Activated CD8-positive, alpha-beta T cell treated with anti-CD3 and anti-CD28 coated beads for 36 hours (primary cell): ENCODE measurements around the gene ST3GAL4. TPM values are rescaled to one million over a fixed set of nuclear protein-coding genes. Genes with fewer than 3 reads are reported as not detected.

Experiments used
- ATAC-seq: fragments of 200-7000 bp; cut with Tn5 transposase; one replicate; pipeline ENCODE4 v1.10.0; 2021; ENCODE audit warnings: mild to moderate bottlenecking, moderate library complexity
- CTCF ChIA-PET: fragments of 350-600 bp; sonication (Branson Sonifier 250); formaldehyde crosslinking; loops from one replicate; lab custom pipeline; 2021; ENCODE audit warnings: antibody characterized with exemption; lab: Charles Lee
- POLR2A ChIA-PET: fragments of 350-600 bp; sonication (Branson Sonifier 250); formaldehyde crosslinking; loops from one replicate; lab custom pipeline; 2021; ENCODE audit warnings: antibody characterized with exemption; lab: Charles Lee
- DNase-seq: peaks from one replicate; pipeline ENCODE4 v3.0.0-alpha.2; 2020
- H3K27ac Mint-ChIP-seq: one replicate; pipeline ENCODE4 v1.8.0; 2021; ENCODE audit warnings: mild to moderate bottlenecking, mixed read lengths
- H3K27me3 Mint-ChIP-seq: one replicate; pipeline ENCODE4 v1.8.0; 2021; ENCODE audit warnings: mixed read lengths
- H3K36me3 Mint-ChIP-seq: one replicate; pipeline ENCODE4 v1.8.0; 2021; ENCODE audit warnings: low read depth, mixed read lengths
- H3K4me1 Mint-ChIP-seq: one replicate; pipeline ENCODE4 v1.8.0; 2021; ENCODE audit warnings: low read depth, mixed read lengths
- H3K4me3 Mint-ChIP-seq: one replicate; pipeline ENCODE4 v1.8.0; 2021; ENCODE audit warnings: mild to moderate bottlenecking, moderate library complexity, mixed read lengths
- H3K9me3 Mint-ChIP-seq: one replicate; pipeline ENCODE4 v1.8.0; 2021; ENCODE audit warnings: mixed read lengths
- CTCF ChIP-seq: fragments of 200-600 bp; IDR thresholded peaks from one replicate; pipeline ENCODE4 v1.8.0; 2022; ENCODE audit warnings: antibody characterized with exemption, mild to moderate bottlenecking
- intact Hi-C: fragments of 100-400 bp; cut with micrococcal nuclease; formaldehyde crosslinking; loops from one replicate; pipeline ENCODE4 v1.10.0; 2022
- total RNA-seq, 2 experiments: library from RNA; stranded (reverse); gene quantifications; one replicate each; pipeline ENCODE4 v1.2.3, GENCODE V29; 2021

The ST3GAL4 gene
- total RNA-seq, 2 experiments from 2014 or later: 10.7 to 11.7 TPM

GRCh38 chr11:126426106-126426505 lies 70.6 kb downstream of the ST3GAL4 start:
- Mint-ChIP-seq H3K27me3 (no peaks in the 10 kb centered on the region), H3K36me3 (no peaks in the 10 kb centered on the region), H3K27ac (no peak overlapping the region), H3K4me3 (no peak overlapping the region), H3K4me1 (no peaks in the 10 kb centered on the region), H3K9me3 (no peaks in the 10 kb centered on the region)
- ATAC-seq (no peak), DNase-seq (no peak)
- intact Hi-C loops: no loop called here
- TF ChIP-seq CTCF: no peak
- CTCF ChIA-PET: interaction anchor here (1.8 kb wide), 1 partner anchor 54 kb away, joined by 5 read pairs; no protein-coding TSS in a partner anchor
- POLR2A ChIA-PET: no interaction called here

GRCh38 chr11:126426820-126427749 lies 71.6 kb downstream of the ST3GAL4 start:
- H3K27me3 Mint-ChIP-seq: no peaks in the 10 kb centered on the region
- no peaks in the 10 kb centered on the region for H3K4me1 Mint-ChIP-seq
- ChIA-PET CTCF (interaction anchor here (1.8 kb wide), 1 partner anchor 53 kb away, joined by 5 read pairs; no protein-coding TSS in a partner anchor), POLR2A (no interaction called here)
- ATAC-seq (no peak), DNase-seq (no peak)
- H3K9me3 Mint-ChIP-seq: no peaks in the 10 kb centered on the region
- no peak overlapping the region for H3K27ac Mint-ChIP-seq
- intact Hi-C loops: no loop called here
- no peak for TF ChIP-seq CTCF
- H3K36me3 Mint-ChIP-seq: no peaks in the 10 kb centered on the region
- H3K4me3 Mint-ChIP-seq: no peak overlapping the region

- no peak for TF ChIP-seq CTCF
- DNase-seq: no peak
- no peaks in the 10 kb centered on the region for H3K27me3 Mint-ChIP-seq
- ChIA-PET POLR2A (no interaction called here), CTCF (interaction anchor here (1.0 to 2.7 kb wide), 2 partner anchors 21 to 50 kb away, joined by 3 to 9 read pairs; no protein-coding TSS in a partner anchor)
- H3K4me1 Mint-ChIP-seq: no peaks in the 10 kb centered on the region
- no peak overlapping the region for H3K27ac Mint-ChIP-seq
- no peaks in the 10 kb centered on the region for H3K9me3 Mint-ChIP-seq
- no peaks in the 10 kb centered on the region for H3K36me3 Mint-ChIP-seq
- no peak overlapping the region for H3K4me3 Mint-ChIP-seq
- intact Hi-C loops: no loop called here
- ATAC-seq: no peak
Measured at GRCh38 chr11:126430581-126431335, 75.3 kb downstream of the ST3GAL4 start.

- no peak for DNase-seq
- ChIA-PET POLR2A (no interaction called here), CTCF (interaction anchor here (1.0 to 2.2 kb wide), 2 partner anchors 22 to 49 kb away, joined by 3 to 9 read pairs; no protein-coding TSS in a partner anchor)
- Mint-ChIP-seq H3K27me3 (no peaks in the 10 kb centered on the region), H3K9me3 (no peaks in the 10 kb centered on the region), H3K27ac (no peak overlapping the region), H3K36me3 (no peaks in the 10 kb centered on the region), H3K4me1 (no peaks in the 10 kb centered on the region), H3K4me3 (no peak overlapping the region)
- intact Hi-C loops: no loop called here
- no peak for TF ChIP-seq CTCF
- no peak for ATAC-seq
Measured at GRCh38 chr11:126431401-126432064, 76.0 kb downstream of the ST3GAL4 start.
